ENCODE data around the gene GPC2.

GRCh38 chr7:100177045-100178001 is at the start of gene GPC2, which contains the start of gene STAG3:
- TF ChIP-seq CTCF (IDR thresholded peaks at IDR 0.05) (no peak), POLR2A (IDR thresholded peaks at IDR 0.05) (no peak)
